Measurements from ENCODE around the gene YIPF2. TPM values are rescaled to one million over a fixed set of nuclear protein-coding genes. Genes with fewer than 3 reads are reported as not detected.

The YIPF2 gene
- total RNA-seq, 6 experiments from 2014 or later, result 23.5 to 46.1 (median 31.4) TPM

- Histone ChIP-seq H3K9me3 (no peaks in the 10 kb centered on the region), H3K27ac (no peak overlapping the region), H3K4me1 (no peaks in the 10 kb centered on the region), H3K36me3 (peaks cover 0 to 15% (median 3%) of the 10 kb centered on the region in 4 donors), H3K4me3 (no peak overlapping the region), H3K27me3 (no peaks in the 10 kb centered on the region)
- TF ChIP-seq POLR2A (IDR thresholded peaks at IDR 0.05) (no peak), CTCF (IDR thresholded peaks at IDR 0.05) (no peak)
- intact Hi-C loops (cut with DNase I), result no loop called here
- 100% methylated on average over 1 of the region's 6 CpGs for WGBS (ENCODE audit: insufficient coverage, low coverage, low lambda C conversion rate, missing lambda C conversion rate)
- DNase-seq (no peak), ATAC-seq (no peak)
These were observed 11.8 kb downstream of the YIPF2 start for GRCh38 chr19:10916602-10917001.

- WGBS (ENCODE audit: insufficient coverage, low coverage, low lambda C conversion rate, missing lambda C conversion rate), result 88% methylated on average over 6 of the region's 19 CpGs
- peak in 1 of 3 donors; percentile 37 for DNase-seq
- Histone ChIP-seq H3K36me3 (peaks cover 0 to 19% (median 0%) of the 10 kb centered on the region in 4 donors), H3K4me1 (no peaks in the 10 kb centered on the region), H3K27me3 (no peaks in the 10 kb centered on the region), H3K27ac (no peak overlapping the region), H3K4me3 (no peak overlapping the region), H3K9me3 (no peaks in the 10 kb centered on the region)
- ATAC-seq, result peak in 1 of 4 donors; percentile 3
- no peak for TF ChIP-seq POLR2A (IDR thresholded peaks at IDR 0.05)
- intact Hi-C loops (cut with DNase I), result no loop called here
These were observed 13.0 kb downstream of the YIPF2 start for GRCh38 chr19:10915130-10916091.

GRCh38 chr19:10913716-10914340, 14.6 kb downstream of the YIPF2 start:
- intact Hi-C loops (cut with DNase I), result no loop called here
- DNase-seq (peak in 1 of 3 donors; percentile 39), ATAC-seq (no peak)
- H3K27ac ChIP-seq, result no peak overlapping the region
- TF ChIP-seq CTCF (IDR thresholded peaks at IDR 0.05) (no peak), POLR2A (IDR thresholded peaks at IDR 0.05) (no peak)
- no peak overlapping the region for H3K4me3 ChIP-seq
- WGBS (ENCODE audit: insufficient coverage, low coverage, low lambda C conversion rate, missing lambda C conversion rate), result no CpG with 5 or more reads among the region's 24 CpGs
- peaks cover 0 to 28% (median 1%) of the 10 kb centered on the region in 4 donors for H3K36me3 ChIP-seq
- no peaks in the 10 kb centered on the region for H3K4me1 ChIP-seq
- no peaks in the 10 kb centered on the region for H3K27me3 ChIP-seq
- no peaks in the 10 kb centered on the region for H3K9me3 ChIP-seq

GRCh38 chr19:10912619-10913018, 15.8 kb downstream of the YIPF2 start:
- TF ChIP-seq POLR2A (IDR thresholded peaks at IDR 0.05) (no peak), CTCF (IDR thresholded peaks at IDR 0.05) (no peak)
- ATAC-seq (no peak), DNase-seq (peak in 1 of 3 donors; percentile 42)
- intact Hi-C loops (cut with DNase I), result no loop called here
- H3K27me3 ChIP-seq, result no peaks in the 10 kb centered on the region
- peaks cover 0 to 38% (median 4%) of the 10 kb centered on the region in 4 donors for H3K36me3 ChIP-seq
- H3K9me3 ChIP-seq, result no peaks in the 10 kb centered on the region
- H3K4me1 ChIP-seq, result no peaks in the 10 kb centered on the region
- H3K27ac ChIP-seq, result no peak overlapping the region
- WGBS (ENCODE audit: insufficient coverage, low coverage, low lambda C conversion rate, missing lambda C conversion rate), result 100% methylated on average over 12 of the region's 18 CpGs
- H3K4me3 ChIP-seq, result no peak overlapping the region

Measured in right lobe of liver (tissue), 6 donors.